Endothelial cell of umbilical vein (primary cell): ENCODE data around the gene NF1. TPM values are rescaled to one million over a fixed set of nuclear protein-coding genes. Genes with fewer than 3 reads are reported as not detected.

Experiments
- BruUV-seq: library from RNA; stranded (reverse); fragments of 400-500 nt; replicated peaks from 2 replicates; lab custom pipeline; 2021; lab: Mats Ljungman, UMichigan
- CTCF ChIA-PET: fragments of 300-600, 350-600 bp; sonication (Branson Sonifier 250); formaldehyde crosslinking; loops from one replicate; lab custom pipeline; 2021; ENCODE audit warnings: antibody characterized with exemption, inconsistent platforms; lab: Charles Lee
- POLR2A ChIA-PET: fragments of 300-600, 350-600 bp; sonication (Branson Sonifier 250); formaldehyde crosslinking; loops from one replicate; lab custom pipeline; 2021; ENCODE audit warnings: antibody characterized with exemption, inconsistent platforms; lab: Charles Lee
- DNase-seq: peaks from one replicate; pipeline ENCODE4 v3.0.0-alpha.2; 2011; ENCODE audit warnings: low read depth, low spot score
- FAIRE-seq: peaks from 2 replicates; lab custom pipeline; 2011; peaks lifted over from hg19 to GRCh38; lab: Jason Lieb, UNC
- H2AFZ ChIP-seq: 2 replicates; pipeline ENCODE4 v1.6.0; 2012; ENCODE audit warnings: low read depth, low read length, control low read depth, inconsistent platforms
- H3K27ac ChIP-seq: 2 replicates; pipeline ENCODE4 v1.5.1; 2011; ENCODE audit warnings: low read depth, mild to moderate bottlenecking, control low read depth, low read length, moderate library complexity; ENCODE audit not compliant: insufficient read depth
- H3K27me3 ChIP-seq, 2 experiments: 2 replicates each; pipeline versions ENCODE4 v1.6.0 to v1.6.1; 2011; ENCODE audit warnings: low read length in 2 of 2, mixed read lengths in 1 of 2; ENCODE audit not compliant: control insufficient read depth in 2 of 2, insufficient read depth in 2 of 2
- H3K36me3 ChIP-seq, 2 experiments: 2 replicates in 1 of 2; 3 replicates in 1 of 2; pipeline ENCODE4 v1.5.1; 2011; ENCODE audit warnings: low read length in 2 of 2, mild to moderate bottlenecking in 1 of 2, moderate library complexity in 1 of 2; ENCODE audit not compliant: control insufficient read depth in 2 of 2, insufficient read depth in 2 of 2; ENCODE audit errors: extremely low read depth in 1 of 2
- H3K4me1 ChIP-seq: 3 replicates; pipeline ENCODE4 v1.5.1; 2011; ENCODE audit warnings: mild to moderate bottlenecking, low read length; ENCODE audit not compliant: control insufficient read depth, insufficient read depth; ENCODE audit errors: extremely low read depth
- H3K4me2 ChIP-seq: 2 replicates; pipeline ENCODE4 v1.6.1; 2011; ENCODE audit warnings: low read length, control low read depth, mixed read lengths; ENCODE audit not compliant: insufficient read depth
- H3K4me3 ChIP-seq, 3 experiments: fragments of 200-600 bp in 1 of 3; sonication (generic), shearing (Covaris generic) in 1 of 3; replicated peaks in 1 of 3; 2 replicates each; pipeline ENCODE4 v1.5.1; 2011 to 2016; ENCODE audit warnings: control low read depth in 3 of 3, low read length in 3 of 3, mild to moderate bottlenecking in 2 of 3, inconsistent platforms in 1 of 3, low read depth in 1 of 3, moderate library complexity in 1 of 3; ENCODE audit not compliant: insufficient read depth in 1 of 3
- H3K79me2 ChIP-seq: 2 replicates; pipeline ENCODE4 v1.6.0; 2012; ENCODE audit warnings: low read length, inconsistent platforms; ENCODE audit not compliant: control insufficient read depth, insufficient read depth
- H3K9ac ChIP-seq: replicated peaks from 2 replicates; pipeline ENCODE3; 2011; ENCODE audit warnings: low read length, control low read depth; ENCODE audit not compliant: insufficient read depth; ENCODE audit errors: extremely low read depth
- H3K9me1 ChIP-seq: replicated peaks from 3 replicates; pipeline ENCODE4 v1.6.0; 2011; ENCODE audit warnings: mild to moderate bottlenecking, low read length; ENCODE audit not compliant: control insufficient read depth, insufficient read depth; ENCODE audit errors: extremely low read depth
- H3K9me3 ChIP-seq: replicated peaks from 2 replicates; pipeline ENCODE4 v1.5.1; 2012; ENCODE audit warnings: low read length, inconsistent platforms; ENCODE audit not compliant: control insufficient read depth, insufficient read depth
- H4K20me1 ChIP-seq: replicated peaks from 2 replicates; pipeline ENCODE3; 2011; ENCODE audit warnings: mild to moderate bottlenecking, low read length; ENCODE audit not compliant: control insufficient read depth, insufficient read depth; ENCODE audit errors: extremely low read depth
- CTCF ChIP-seq, 2 donors: IDR thresholded peaks; 1 replicate in 1 of 2; 2 replicates in 1 of 2; pipeline ENCODE4 v1.5.1; 2011; ENCODE audit warnings: low read length in 2 of 2, mild to moderate bottlenecking in 2 of 2, moderate library complexity in 2 of 2, control low read depth in 1 of 2, inconsistent platforms in 1 of 2, low read depth in 1 of 2; ENCODE audit not compliant: insufficient read depth in 1 of 2; ENCODE audit errors: extremely low read depth in 1 of 2
- EZH2 ChIP-seq: IDR thresholded peaks from 2 replicates; pipeline ENCODE4 v1.6.1; 2012; ENCODE audit warnings: borderline replicate concordance, low read depth, mild to moderate bottlenecking, moderate library complexity, low read length, inconsistent platforms; ENCODE audit not compliant: severe bottlenecking
- FOS ChIP-seq: IDR thresholded peaks from 2 replicates; pipeline ENCODE4 v1.6.1; 2011; ENCODE audit warnings: mild to moderate bottlenecking, low read length, moderate library complexity, borderline replicate concordance; ENCODE audit not compliant: insufficient read depth
- GATA2 ChIP-seq: IDR thresholded peaks from 2 replicates; pipeline ENCODE4 v1.7.0; 2011; ENCODE audit warnings: low read depth, mild to moderate bottlenecking, moderate library complexity, mixed read lengths, low read length; ENCODE audit not compliant: insufficient read length, insufficient read depth
- JUN ChIP-seq: IDR thresholded peaks from 2 replicates; pipeline ENCODE4 v1.6.1; 2011; ENCODE audit warnings: borderline replicate concordance, low read depth; ENCODE audit not compliant: insufficient read length, insufficient read depth
- POLR2AphosphoS5 ChIP-seq: IDR thresholded peaks from 2 replicates; pipeline ENCODE4 v1.6.1; 2012; ENCODE audit warnings: low read depth, mild to moderate bottlenecking, control low read depth, low read length, moderate library complexity; ENCODE audit not compliant: insufficient read depth
- dilution Hi-C: fragments of 300-500 bp; cut with MboI; formaldehyde crosslinking; loops from one replicate; pipeline ENCODE4 v1.15.0; 2019; ENCODE audit warnings: low sequenced_read_pairs; ENCODE audit not compliant: extremely low pct_ligation_motif_present
- intact Hi-C: fragments of 100-400 bp; cut with micrococcal nuclease; formaldehyde crosslinking; loops from one replicate; pipeline ENCODE4 v1.10.0; 2022
- polyA plus RNA-seq, 4 experiments: library from polyadenylated mRNA; depleted of rRNA in 3 of 4; stranded (reverse) in 3 of 4; unstranded in 1 of 4; fragments of >200 nt; gene quantifications; 2 replicates each; pipeline versions ENCODE4 v1.2.1 to v1.2.3, GENCODE V29; 2011 to 2012; ENCODE audit warnings: missing spikeins in 1 of 4
- total RNA-seq: library from RNA; stranded (reverse); gene quantifications from 2 replicates; pipeline ENCODE4 v1.2.3, GENCODE V29; 2021
- TF ChIP-seq, protein P1 (sequence below): IDR thresholded peaks from 2 replicates; pipeline ENCODE4 v1.6.1; 2011; ENCODE audit not compliant: insufficient read depth, insufficient read length

The NF1 gene
- total and polyA plus RNA-seq, 2 donors (not counting 3 experiments of a cell fraction or from before 2014, with no cell fraction given): 13.7 to 42.4 TPM

DNA sequence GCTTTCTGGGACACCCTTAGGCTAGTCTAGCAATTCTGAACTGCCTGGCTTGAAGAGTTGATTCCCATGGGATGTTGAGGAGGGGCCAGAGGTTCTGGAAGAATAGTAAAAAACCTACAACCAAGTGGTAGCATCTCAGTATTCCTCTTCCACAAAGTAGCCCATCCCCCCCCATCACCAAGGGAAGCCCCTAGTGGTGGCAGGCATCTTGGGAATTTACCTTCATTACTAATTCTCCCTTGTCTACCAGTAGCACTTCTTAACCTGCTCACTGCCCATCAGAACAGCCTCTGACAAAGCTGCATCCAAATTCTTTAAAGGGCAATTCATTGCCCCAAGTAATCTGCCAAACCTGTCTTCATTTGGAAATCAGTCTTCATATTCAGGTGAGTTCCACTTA, 283.9 kb downstream of the NF1 start:
- H4K20me1 ChIP-seq: no peaks in the 10 kb centered on the region
- no peak overlapping the region for H2AFZ ChIP-seq
- peaks cover 0 to 9% of the 10 kb centered on the region in 2 experiments for H3K36me3 ChIP-seq
- dilution Hi-C loops: no loop called here
- no peaks in the 10 kb centered on the region for H3K79me2 ChIP-seq
- ChIA-PET POLR2A (no interaction called here), CTCF (interaction anchor here (1.5 kb wide), 1 partner anchor 12 kb away, joined by 5 read pairs; no protein-coding TSS in a partner anchor)
- intact Hi-C loops: loop anchor here (10.0 kb wide), 1 partner anchor 474 kb away; the partner anchor contains the start of gene TEFM
- no peaks in the 10 kb centered on the region for H3K9me1 ChIP-seq
- BruUV-seq: no TSS peak
- FAIRE-seq: no peak
- no peak overlapping the region for H3K27ac ChIP-seq
- no peak overlapping the region for H3K4me3 ChIP-seq
- no peak overlapping the region for H3K9ac ChIP-seq
- no peaks in the 10 kb centered on the region for H3K9me3 ChIP-seq
- H3K4me2 ChIP-seq: no peak overlapping the region
- no peaks in the 10 kb centered on the region for H3K27me3 ChIP-seq
- H3K4me1 ChIP-seq: peaks cover 3% of the 10 kb centered on the region
- TF ChIP-seq CTCF (IDR thresholded peaks at IDR 0.05; ENCODE audit: extremely low read depth in 1 of 2, insufficient read depth in 1 of 2, low read depth in 1 of 2, low read length in 2 of 2): peak in 1 of 2 donors; percentile 24
- no peak for TF ChIP-seq GATA2
- no peak for DNase-seq

DNA sequence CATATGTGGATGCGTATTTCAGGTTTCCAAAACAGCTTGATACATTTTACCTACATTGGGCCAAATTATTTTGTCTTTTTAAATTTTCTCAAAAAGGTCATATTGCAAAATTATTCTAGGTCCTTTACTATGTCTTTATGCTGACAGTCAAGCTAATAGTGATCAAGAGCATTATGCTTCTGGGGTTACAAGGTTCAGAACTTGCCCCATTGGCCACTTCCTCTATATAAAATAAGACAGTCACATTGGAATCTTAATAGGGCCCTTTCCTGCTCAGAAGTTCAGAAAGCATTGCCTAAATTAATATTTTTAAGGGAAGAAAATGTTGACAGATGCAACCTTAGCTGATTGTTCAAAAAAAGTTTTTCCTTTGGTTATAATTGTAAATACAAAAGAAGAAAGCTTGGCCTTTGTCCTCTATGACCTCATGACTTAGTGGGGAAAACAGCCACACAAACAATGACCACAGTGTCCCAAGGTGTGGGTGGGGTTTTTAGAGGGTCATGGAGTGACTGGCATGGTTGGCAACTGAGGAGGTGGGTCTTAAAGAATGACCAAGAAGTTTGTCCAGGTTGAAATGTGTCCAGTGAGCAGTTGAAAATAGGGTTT, 284.9 kb downstream of the NF1 start:
- H3K4me2 ChIP-seq: no peak overlapping the region

More for the DNA sequence above, 284.9 kb downstream of the NF1 start:
- no peaks in the 10 kb centered on the region for H3K9me1 ChIP-seq
- no peak overlapping the region for H3K27ac ChIP-seq
- no peak overlapping the region for H3K9ac ChIP-seq
- H4K20me1 ChIP-seq: no peaks in the 10 kb centered on the region
- POLR2A ChIA-PET: no interaction called here
- FAIRE-seq (no peak), DNase-seq (no peak)
- CTCF ChIA-PET: interaction anchor here (2.3 kb wide), 1 partner anchor 10 kb away, joined by 11 read pairs; no protein-coding TSS in a partner anchor
- BruUV-seq: no TSS peak
- no peaks in the 10 kb centered on the region for H3K4me1 ChIP-seq
- dilution Hi-C loops: no loop called here
- intact Hi-C loops: loop anchor here (10.0 kb wide), 1 partner anchor 475 kb away; the partner anchor contains the start of gene TEFM
- no peaks in the 10 kb centered on the region for H3K9me3 ChIP-seq
- TF ChIP-seq JUN (no peak), POLR2AphosphoS5 (no peak), EZH2 (no peak), FOS (no peak)
- TF ChIP-seq, protein P1, sequence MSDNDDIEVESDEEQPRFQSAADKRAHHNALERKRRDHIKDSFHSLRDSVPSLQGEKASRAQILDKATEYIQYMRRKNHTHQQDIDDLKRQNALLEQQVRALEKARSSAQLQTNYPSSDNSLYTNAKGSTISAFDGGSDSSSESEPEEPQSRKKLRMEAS: no peak
- H3K4me3 ChIP-seq: no peak overlapping the region
- H3K27me3 ChIP-seq: no peaks in the 10 kb centered on the region
- no peak overlapping the region for H2AFZ ChIP-seq
- H3K36me3 ChIP-seq: peaks cover 0 to 4% of the 10 kb centered on the region in 2 experiments
- no peaks in the 10 kb centered on the region for H3K79me2 ChIP-seq
